ENCODE measurements around the gene SLC12A3. TPM values are rescaled to one million over a fixed set of nuclear protein-coding genes. Genes with fewer than 3 reads are reported as not detected.

SLC12A3 gene
- total RNA-seq, 1 donor from 2014 or later: not detected

- DNase-seq: peak; percentile 51
Observed at GRCh38 chr16:56847173-56847910, 17.7 kb upstream of the SLC12A3 start.

DNA sequence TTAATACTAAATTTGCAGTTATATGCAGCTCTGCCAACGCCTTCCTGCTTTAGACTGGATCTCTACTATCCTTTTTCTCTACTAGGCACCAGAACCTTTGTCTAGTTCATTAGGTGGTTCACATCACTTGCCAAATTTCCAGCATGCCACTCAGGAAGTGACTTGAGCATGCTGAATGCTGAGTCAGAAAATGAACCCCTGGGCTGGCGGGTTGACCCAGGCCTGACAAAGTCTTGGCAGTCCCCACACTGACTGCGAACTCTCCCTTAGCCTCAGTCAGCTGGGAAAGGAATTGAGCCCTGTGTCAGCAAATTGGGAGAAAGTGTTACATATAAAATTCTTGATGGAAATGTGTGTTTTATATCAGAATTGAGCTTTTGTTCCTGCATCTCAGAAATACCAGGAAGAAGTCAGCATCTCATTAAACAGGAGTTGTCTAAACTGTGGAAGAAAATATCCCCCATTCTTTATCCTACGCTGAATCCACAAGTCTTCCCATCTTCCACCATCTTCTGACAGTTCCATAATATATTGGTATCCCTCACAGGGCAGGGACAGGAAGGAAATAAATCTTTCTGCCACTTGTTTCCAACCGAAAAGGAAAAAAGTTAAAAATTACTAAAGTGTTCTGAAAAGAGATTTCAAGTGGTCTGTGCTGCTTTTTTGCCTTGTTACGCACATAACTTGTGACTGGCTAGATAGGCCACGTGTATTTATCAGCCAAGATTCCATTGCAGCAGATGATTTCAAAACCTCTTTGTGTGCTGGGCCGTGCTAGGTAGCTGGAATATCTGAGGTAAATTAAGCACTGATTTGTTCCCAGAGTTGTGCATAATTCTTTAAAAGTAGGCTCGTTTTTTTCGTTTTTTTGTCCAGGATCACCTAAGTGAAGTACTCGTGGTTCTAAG lies 16.7 kb upstream of the SLC12A3 start:
- no peak for DNase-seq

DNA sequence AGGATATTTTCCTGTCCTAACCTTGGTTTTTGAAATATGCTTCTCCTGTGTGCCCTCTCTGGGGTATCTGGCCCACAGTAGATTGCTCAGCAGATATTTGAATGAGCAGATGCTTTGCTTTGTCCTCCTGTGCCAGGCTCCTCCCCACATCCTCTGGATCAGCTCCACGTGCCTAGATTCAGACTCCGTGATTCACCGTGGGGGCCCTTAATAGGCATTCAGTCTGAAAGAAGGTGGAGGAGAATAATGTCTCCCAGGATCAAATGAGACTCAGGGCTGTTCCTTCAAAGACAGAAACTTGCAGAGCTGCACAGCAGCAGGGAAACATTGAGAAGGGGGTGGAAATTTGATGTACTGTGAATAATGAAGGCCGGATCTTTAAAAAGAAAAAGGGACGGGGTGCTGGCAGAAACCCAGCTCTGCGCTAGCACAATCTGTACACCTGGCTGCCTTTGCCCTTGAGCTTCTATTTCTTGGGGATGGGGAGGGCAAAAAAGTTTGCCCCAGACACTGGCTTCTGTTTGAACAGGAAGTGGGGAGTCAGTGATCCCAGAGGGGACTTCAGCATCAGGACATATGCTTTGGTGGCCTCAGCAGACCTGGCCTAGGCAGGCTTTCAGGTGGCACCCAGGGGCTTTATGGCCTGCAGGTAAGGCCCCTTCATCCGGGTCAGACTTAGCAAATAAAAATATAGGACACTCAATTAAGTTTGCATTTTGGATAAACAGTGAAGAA lies 15.9 kb upstream of the SLC12A3 start:
- DNase-seq: no peak

DNA sequence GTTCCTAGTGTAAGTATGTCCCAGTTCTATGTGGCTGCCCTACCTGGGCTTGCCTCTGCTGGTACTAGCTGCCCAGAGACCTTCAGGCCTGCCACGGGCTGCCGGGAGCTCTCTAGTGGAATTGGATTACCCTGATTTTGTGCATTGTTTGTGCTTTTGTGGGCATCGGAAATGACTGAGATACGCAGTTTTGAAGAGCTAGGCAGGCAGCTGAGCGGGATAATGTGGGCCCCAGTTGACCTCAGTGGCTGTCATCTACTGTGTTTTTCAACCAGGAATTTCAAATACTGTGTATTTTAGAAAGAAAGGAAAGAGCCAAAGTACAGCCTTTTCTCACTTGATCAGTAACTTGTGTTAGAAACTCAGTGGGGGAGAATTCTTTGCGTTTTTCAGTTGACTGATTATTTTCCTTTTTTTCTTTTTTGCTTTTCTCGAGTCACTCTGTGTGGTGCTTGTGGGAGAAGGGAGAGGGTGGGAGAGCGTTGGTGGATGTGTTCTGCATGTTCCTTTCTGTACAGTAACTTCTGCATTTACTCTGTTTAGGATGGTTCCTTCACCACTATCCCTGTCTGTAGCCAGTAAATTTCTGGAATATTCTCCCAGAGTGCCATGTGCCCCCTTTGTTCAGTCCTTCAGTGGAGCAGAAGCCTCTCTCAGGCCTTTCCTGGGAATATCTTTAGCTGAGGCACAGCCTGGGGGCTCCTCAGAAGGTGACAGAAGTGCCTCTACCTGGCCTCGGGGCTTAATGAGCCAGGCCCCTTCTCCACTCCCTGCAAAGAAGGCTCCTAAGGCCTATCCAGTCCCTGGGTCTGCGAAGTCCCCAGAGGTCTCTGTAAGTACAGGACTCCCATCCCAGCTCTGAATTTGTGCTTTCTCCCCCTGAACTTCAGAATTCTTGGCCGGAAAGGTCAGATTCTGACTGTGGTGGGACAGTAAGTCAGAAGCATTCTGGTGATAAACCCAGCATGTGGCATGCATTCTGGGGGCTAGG lies 15.0 kb upstream of the SLC12A3 start:
- DNase-seq: no peak

DNA sequence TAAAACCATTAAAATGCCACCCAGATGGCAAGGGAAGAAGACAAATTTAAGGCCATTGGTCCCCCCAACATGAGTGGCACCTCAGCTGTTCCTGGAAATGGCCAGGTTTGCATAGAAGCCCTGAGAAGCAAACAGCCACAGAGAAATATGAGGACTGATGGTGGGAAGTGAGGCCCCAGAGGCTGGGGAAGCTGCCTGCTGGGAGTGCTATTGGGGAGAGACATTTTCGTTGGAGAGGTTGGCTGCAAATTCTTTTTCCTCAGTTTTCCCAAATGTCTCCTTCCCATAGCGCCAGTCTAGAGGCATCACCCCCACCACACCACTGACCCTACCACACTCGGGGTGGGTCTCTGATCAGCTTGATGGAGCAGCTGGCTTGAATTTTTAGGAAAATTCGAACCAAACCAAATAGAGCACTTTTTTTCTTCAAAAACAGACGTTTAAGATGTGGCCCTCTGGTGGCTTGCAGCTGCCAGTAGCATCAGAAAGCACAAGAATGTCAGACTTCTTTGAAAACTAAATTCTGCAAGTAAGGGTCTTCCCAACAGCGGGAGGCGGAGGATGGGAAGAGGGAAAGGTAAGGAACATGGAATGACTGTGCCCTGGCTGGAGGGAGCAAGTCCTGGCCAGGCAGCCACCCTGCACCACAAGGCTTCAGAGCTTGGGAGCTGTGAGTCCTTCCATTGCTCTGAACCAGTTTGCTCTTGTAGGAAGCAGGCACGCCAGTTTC lies 13.2 kb upstream of the SLC12A3 start:
- DNase-seq: no peak

DNA sequence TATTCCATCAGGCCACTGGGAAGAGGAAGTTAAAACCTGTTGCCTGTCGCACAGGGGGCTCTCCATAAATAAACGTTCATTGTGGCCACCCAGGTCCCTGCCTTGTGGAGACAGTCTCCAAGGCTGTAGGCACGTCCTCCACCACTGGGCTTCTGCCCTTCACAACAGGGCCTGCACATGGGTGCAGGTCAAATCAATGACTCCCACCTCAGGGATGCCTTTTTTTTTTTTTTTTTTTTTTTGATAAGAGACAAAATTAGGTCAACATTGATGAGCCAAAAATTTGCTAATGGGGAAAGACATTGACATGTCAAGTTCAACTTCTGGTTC lies 12.6 kb upstream of the SLC12A3 start:
- DNase-seq: no peak

DNA sequence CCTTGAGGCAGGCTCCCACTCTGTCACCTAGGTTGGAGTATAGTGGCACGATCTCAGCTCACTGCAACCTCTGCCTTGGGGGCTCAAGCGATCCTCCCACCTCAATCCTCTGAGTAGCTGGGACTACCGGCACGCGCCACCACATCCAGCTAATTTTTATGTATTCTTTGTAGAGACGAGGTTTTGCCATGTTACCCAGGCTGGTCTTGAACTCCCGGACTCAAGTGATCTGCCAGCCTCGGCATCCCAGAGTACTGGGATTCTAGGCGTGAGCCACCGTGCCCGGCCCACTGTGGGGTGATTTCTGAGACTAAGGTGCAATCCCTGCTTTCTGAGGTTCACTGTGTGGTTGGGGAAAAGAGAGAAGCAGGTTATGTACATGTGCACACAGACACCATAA lies 12.0 kb upstream of the SLC12A3 start:
- DNase-seq: no peak

DNA sequence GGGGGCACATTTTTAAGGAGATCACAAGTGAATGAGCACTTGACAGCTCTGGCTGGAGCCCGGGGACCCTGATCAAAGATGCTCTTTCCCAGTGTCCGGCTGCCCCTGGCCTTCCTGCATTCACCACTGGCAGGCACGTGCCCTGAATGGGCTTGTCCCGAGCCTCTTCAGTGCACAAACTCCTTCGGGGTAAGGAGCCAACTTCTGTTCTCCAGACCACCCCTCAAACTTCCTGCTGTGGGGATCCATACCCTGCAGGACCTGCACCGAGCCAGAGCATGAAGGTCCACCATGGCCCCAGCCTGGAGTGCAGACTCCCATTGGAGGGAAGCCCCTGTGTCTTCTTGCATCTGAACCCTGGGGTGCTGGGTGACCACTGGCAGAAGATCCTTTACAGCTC lies 9.8 kb upstream of the SLC12A3 start:
- DNase-seq: no peak

- DNase-seq: no peak
Observed at GRCh38 chr16:56855946-56856345, 9.1 kb upstream of the SLC12A3 start.

GRCh38 chr16:56856876-56857447 lies 8.0 kb upstream of the SLC12A3 start:
- no peak for DNase-seq

DNA sequence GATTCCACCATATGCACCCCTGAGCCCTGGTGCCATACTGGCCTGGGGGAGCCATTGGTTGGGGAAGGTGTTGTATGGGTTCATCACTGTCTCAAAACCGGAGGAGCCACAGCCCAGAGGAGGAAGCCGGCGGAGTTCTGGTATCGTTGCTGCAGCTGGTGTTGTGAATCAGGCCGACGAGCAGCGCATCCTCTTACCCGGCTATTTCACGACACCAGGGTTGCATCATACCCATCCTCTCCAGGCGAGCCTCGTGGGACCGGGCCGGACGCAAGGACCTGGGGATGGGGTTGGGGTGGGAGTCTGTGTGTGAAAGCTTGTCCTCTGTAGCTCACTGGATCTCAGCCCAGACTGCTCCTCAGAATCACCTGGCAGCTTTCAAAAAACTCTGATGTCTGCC lies 6.6 kb upstream of the SLC12A3 start:
- DNase-seq: no peak

- DNase-seq: no peak
Observed at GRCh38 chr16:56859636-56860035, 5.4 kb upstream of the SLC12A3 start.

DNA sequence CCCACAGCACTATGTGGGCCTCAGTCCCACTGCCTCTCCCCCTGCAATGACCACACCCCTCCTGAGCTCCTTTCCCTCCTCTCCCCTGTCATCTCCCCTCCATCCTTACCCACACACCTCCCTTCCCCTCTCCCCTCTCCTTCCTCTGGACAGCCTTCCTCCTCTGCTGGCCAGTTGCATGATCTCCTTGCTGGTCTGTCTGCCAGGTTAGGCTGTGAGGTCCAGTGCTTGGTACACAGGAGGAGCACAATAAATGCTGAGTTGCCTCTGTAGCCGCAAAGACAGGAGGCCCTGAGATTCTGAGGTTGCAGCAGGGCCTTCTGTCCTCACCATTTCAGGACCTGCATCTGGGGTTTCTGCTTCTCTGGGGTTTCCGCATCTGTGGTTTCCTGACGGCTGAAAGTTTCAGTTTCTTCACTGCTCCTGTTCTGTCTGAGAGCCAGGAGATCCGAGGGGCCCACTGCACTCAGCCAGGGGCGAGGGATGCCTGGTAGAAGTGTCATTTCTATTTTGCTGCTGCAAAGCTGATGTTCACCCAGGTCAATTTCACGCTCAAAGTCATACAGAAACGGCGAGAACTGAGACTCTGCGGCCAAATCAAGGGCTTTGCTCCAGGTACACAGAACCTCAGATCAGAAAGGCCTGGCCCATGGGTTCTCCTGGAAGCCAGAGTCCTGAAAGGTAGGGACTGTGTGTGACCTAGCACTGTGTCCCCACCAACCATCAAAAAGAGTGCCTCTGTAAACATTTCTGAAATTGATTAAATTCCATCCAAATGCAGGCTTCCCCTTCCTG lies 4.6 kb upstream of the SLC12A3 start:
- DNase-seq: peak; percentile 66

- peak; percentile 93 for DNase-seq
Observed at GRCh38 chr16:56861092-56861610, 3.9 kb upstream of the SLC12A3 start.

- no peak for DNase-seq
Observed at GRCh38 chr16:56861756-56862155, 3.3 kb upstream of the SLC12A3 start.

- no peak for DNase-seq
Observed at GRCh38 chr16:56862776-56863175, 2.2 kb upstream of the SLC12A3 start.

GRCh38 chr16:56865394-56866062 lies 521 bp downstream of the SLC12A3 start:
- no peak for DNase-seq

DNA sequence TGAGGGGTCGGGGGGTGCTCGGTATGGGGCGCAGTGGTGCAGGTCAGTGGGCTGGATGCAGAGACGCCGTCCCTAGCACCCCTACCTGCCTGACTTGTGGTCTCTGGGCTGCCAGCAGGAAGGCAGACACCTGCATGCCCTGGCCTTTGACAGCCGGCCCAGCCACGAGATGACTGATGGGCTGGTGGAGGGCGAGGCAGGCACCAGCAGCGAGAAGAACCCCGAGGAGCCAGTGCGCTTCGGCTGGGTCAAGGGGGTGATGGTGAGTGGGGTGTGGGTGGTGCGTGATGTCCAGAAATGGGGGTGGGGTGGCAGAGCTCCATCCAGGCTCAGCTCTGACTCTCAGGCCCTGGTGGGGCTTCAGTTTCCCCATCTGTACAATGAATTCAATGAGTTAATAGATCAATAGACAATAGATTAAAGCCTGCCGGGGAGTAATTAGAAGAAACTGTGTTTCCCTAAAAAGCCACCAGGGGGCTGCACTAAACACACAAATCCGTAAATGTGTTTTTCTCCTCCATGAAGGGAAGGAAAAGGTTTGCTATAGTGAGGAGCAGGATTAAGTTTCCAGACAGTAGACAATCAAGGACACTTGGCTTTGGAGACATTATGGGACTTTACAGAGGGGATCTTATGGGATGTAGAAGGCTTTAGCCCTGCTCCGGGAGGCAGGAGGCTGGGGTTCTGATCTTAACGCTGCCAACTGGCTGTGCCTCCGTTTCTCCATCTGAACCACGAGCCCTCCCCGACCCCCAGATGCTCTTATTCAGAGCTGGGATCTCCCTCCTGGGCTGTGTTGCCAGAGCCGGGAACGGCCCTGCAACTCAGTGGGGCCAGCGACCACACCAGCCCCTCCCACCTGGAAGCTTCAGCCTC lies 2.2 kb downstream of the SLC12A3 start:
- DNase-seq: peak; percentile 86

Measured in tongue (tissue), 2 donors.